ENCODE measurements around the gene TRIB2. TPM values are rescaled to one million over a fixed set of nuclear protein-coding genes. Genes with fewer than 3 reads are reported as not detected.

TRIB2 gene
- total and polyA plus RNA-seq, 8 donors = 4.0 to 66.9 (median 16.1) TPM

- DNase-seq = no peak
- intact Hi-C loops (cut with DNase I) = no loop called here
- H3K27ac ChIP-seq = no peak overlapping the region
- no peak for TF ChIP-seq CTCF (IDR thresholded peaks at IDR 0.05)
- FAIRE-seq = no peak
- no peak overlapping the region for H3K4me3 ChIP-seq
- H3K9me3 ChIP-seq = no peaks in the 10 kb centered on the region
- 89 to 94% methylated on average over 5 of the region's 5 CpGs for WGBS, 2 donors
- H3K4me1 ChIP-seq = peaks cover 3 to 12% (median 11%) of the 10 kb centered on the region in 3 donors
- ATAC-seq = no peak
- H3K27me3 ChIP-seq = no peaks in the 10 kb centered on the region
- H3K36me3 ChIP-seq = no peaks in the 10 kb centered on the region
Measured at GRCh38 chr2:12682017-12682416, 34.7 kb upstream of the TRIB2 start.

GRCh38 chr2:12683457-12684100 is 33.2 kb upstream of the TRIB2 start:
- no peak for TF ChIP-seq CTCF (IDR thresholded peaks at IDR 0.05)
- Histone ChIP-seq H3K4me3 (no peak overlapping the region), H3K9me3 (no peaks in the 10 kb centered on the region), H3K27ac (no peak overlapping the region), H3K36me3 (no peaks in the 10 kb centered on the region), H3K27me3 (no peaks in the 10 kb centered on the region), H3K4me1 (peaks cover 3 to 13% (median 11%) of the 10 kb centered on the region in 3 donors)
- intact Hi-C loops (cut with DNase I) = no loop called here
- DNase-seq (no peak), FAIRE-seq (no peak), ATAC-seq (peak in 3 of 4 donors; percentile 56 to 69 (median 57))
- WGBS, 2 donors = 53 to 55% methylated on average over 6 of the region's 6 CpGs

GRCh38 chr2:12684471-12684936 is 32.2 kb upstream of the TRIB2 start:
- Histone ChIP-seq H3K27ac (no peak overlapping the region), H3K4me1 (peaks cover 3 to 20% (median 11%) of the 10 kb centered on the region in 3 donors), H3K9me3 (no peaks in the 10 kb centered on the region), H3K36me3 (no peaks in the 10 kb centered on the region), H3K27me3 (no peaks in the 10 kb centered on the region), H3K4me3 (no peak overlapping the region)
- ATAC-seq (peak in 3 of 4 donors; percentile 63 to 72 (median 68)), FAIRE-seq (no peak), DNase-seq (no peak)
- TF ChIP-seq CTCF (IDR thresholded peaks at IDR 0.05) = no peak
- intact Hi-C loops (cut with DNase I) = no loop called here
- WGBS, 2 donors = 13 to 17% methylated on average over 5 of the region's 5 CpGs

GRCh38 chr2:12685145-12685544 is 31.6 kb upstream of the TRIB2 start:
- Histone ChIP-seq H3K27ac (no peak overlapping the region), H3K4me1 (peaks cover 3 to 20% (median 11%) of the 10 kb centered on the region in 3 donors), H3K4me3 (no peak overlapping the region), H3K27me3 (no peaks in the 10 kb centered on the region), H3K36me3 (no peaks in the 10 kb centered on the region), H3K9me3 (no peaks in the 10 kb centered on the region)
- ATAC-seq (no peak), DNase-seq (no peak), FAIRE-seq (no peak)
- intact Hi-C loops (cut with DNase I) = no loop called here
- 95 to 97% methylated on average over 3 of the region's 3 CpGs for WGBS, 2 donors
- TF ChIP-seq CTCF (IDR thresholded peaks at IDR 0.05) = no peak

GRCh38 chr2:12685956-12686355 is 30.8 kb upstream of the TRIB2 start:
- Histone ChIP-seq H3K36me3 (no peaks in the 10 kb centered on the region), H3K27me3 (no peaks in the 10 kb centered on the region), H3K4me3 (no peak overlapping the region), H3K9me3 (no peaks in the 10 kb centered on the region), H3K27ac (no peak overlapping the region), H3K4me1 (peaks cover 3 to 20% (median 11%) of the 10 kb centered on the region in 3 donors)
- 95 to 96% methylated on average over 6 of the region's 6 CpGs for whole genome bisulfite sequencing, 2 donors
- TF ChIP-seq CTCF (IDR thresholded peaks at IDR 0.05) = no peak
- DNase-seq = no peak
- FAIRE-seq = no peak
- intact Hi-C loops (cut with DNase I) = no loop called here
- ATAC-seq = no peak

Measured in pancreas (tissue), 10 donors.